Stimulated activated CD8-positive, alpha-beta memory T cell treated with anti-CD3 and anti-CD28 coated beads, Interleukin-7, amount 100 ng/mL, for 48 hours (primary cell): Measurements from ENCODE around the gene PRKCG.
"Not testable (repeated sequence)": the region's sequence is repeated elsewhere in the genome, so short reads cannot be mapped to it uniquely, and the experiment has no call there.

Source experiments
- DNase-seq, 2 donors: peaks; one replicate each; pipeline ENCODE4 v3.0.0-alpha.2; 2020; ENCODE audit warnings: low read depth in 1 of 2; ENCODE audit errors: extremely low read depth in 1 of 2

Gene PRKCG

DNA sequence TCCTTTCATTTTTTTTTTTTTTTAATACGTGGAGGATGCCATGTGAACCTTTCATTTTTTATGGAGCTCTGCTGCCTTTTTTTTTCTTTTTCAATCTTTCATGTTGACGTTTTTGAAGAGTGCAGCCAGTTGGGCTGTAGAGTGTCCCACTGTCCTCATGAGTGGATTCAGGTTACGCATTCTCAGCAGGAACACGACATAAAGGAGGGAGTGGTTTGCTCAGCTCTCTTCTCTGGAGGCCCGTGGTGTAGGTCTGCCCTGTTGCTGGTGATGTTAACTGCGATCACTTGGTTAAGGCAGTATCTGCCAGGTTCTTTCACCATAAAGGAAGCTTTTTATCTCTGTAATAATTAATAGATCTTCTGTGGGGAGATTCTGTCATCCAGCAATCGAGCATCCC is 54.0 kb downstream of the PRKCG start:
- no peak for DNase-seq

- DNase-seq: no peak
Observed at GRCh38 chr19:53942001-53942786, 60.2 kb downstream of the PRKCG start.

DNA sequence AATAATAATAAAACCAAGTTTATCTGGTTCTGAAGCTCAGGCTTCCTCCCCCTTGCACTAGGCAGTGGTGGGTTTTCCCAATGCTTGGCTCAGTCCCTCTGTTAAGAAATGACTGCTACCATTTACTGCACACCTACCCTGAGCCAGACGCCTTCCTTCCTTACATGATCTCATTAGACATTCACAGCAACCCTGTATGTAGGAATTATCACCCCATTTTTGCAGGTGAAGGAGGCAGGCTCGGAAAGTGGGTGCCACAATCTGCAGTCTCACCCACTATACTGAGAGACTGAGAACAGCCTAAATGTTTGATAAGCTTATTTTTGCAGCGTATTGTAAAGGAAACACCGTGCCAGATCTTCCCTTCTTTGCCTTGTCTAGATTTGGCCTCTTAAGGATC is 62.4 kb downstream of the PRKCG start:
- DNase-seq: no peak

DNA sequence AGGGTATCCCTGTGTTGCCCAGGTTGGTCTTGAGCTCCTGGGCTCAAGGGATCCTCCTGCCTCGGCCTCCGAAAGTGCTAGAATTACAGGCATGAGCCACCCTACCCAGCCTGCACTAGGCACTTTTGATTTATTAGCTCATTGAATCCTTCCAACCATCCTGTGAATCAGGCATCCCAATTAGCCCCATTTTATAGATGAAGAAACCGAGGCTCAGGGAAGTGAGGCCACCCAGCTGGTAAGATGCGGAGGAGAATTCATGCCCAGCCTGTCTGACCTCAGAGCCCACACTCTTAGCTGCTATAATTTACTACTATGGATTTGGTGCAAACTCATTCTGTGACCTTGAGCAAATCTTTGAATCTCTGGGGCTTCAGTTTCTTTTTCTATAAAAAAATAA is 62.9 kb downstream of the PRKCG start:
- DNase-seq: no peak

GRCh38 chr19:53945441-53945840 is 63.4 kb downstream of the PRKCG start:
- DNase-seq: no peak

GRCh38 chr19:53945998-53946397 is 64.0 kb downstream of the PRKCG start:
- DNase-seq: no peak

DNA sequence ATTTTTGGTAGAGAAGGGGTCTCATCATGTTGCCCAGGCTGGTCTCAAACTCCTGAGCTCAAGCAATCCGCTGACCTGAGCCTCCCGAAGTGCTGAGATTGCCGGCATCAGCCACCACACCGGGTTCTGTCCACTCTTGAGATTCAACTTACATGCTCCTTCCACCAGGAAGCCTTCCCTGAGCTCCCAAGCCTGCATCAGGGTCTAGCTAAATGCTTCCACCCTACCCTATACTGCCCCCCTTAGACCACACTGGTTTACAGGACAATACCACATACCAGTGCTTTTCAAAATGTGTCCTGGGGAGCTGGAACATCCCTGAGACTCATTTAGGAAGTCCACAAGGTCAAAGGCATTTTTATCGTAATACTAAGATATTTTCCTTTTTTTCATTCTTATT is 65.6 kb downstream of the PRKCG start:
- no peak for DNase-seq

DNA sequence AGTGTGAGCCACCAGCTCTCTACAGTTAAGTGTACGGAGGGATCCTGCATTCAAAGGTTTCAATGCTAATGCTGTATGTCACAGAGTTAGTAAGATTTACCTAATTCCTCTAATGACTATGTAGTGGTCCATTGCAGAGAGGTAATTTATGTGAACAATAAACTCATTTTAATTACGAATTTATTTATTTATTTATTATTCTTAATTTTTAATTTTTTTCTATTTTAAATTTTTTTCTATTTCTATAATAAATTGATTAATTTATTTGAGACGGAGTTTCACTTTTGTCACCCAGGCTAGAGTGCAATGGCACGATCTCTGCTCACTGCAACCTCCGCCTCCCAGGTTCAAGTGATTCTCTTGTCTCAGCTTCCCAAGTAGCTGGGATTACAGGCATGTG is 66.6 kb downstream of the PRKCG start:
- not testable (repeated sequence) for DNase-seq

- DNase-seq: no peak
Observed at GRCh38 chr19:53951436-53951835, 69.4 kb downstream of the PRKCG start.

DNA sequence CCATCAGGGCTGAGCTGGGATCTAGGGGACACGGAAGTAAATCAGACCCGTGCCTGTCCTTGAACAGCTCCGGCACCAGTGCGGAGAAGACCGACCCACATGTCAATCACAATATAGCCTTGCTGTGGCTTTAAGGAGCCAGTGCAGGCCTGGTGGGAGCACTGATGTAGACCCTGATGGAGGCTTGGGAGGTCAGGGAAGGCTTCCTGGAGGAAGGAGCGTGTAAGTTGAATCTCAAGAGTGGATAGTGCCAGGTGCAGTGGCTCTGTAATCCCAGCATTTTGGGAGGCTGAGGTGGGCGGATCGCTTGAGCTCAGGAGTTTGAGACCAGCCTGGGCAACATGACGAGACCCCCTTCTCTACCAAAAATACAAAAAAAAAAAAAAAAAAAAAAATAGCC is 70.0 kb downstream of the PRKCG start:
- no peak for DNase-seq

DNA sequence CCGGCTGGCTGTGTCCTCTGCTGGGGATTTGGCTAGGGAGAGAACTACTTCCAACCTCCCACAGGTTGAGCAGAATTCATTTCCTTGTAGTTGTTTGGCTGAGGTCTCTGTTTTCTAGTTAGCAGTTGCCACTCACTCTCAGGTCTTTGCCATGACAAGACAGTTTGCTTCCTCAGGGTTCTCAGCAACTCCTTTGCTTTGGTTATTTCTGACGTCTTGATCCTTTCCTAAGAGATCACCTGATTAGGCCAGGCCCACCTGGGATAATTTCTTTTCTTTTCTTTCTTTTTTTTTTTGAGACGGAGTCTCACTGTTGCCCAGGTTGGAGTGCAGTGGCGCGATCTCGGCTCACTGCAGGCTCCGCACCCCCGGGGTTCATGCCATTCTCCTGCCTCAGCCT is 71.4 kb downstream of the PRKCG start:
- DNase-seq: no peak
